Measurements from ENCODE around the gene MED13L. TPM values are rescaled to one million over a fixed set of nuclear protein-coding genes. Genes with fewer than 3 reads are reported as not detected.

MED13L gene
- total and polyA plus RNA-seq, 2 donors (not counting 3 experiments of a cell fraction or from before 2014, with no cell fraction given) = 27.4 to 93.6 TPM

- POLR2A ChIA-PET = no interaction called here
- intact Hi-C loops (cut with micrococcal nuclease) (no loop called here), dilution Hi-C loops (cut with MboI; ENCODE audit: extremely low pct_ligation_motif_present, low sequenced_read_pairs) (no loop called here)
- Histone ChIP-seq H3K4me3 (replicated peaks in 1 of 3; ENCODE audit: insufficient read depth in 1 of 3, low read depth in 1 of 3, low read length in 3 of 3) (no peak overlapping the region), H3K79me2 (ENCODE audit: control insufficient read depth, insufficient read depth, low read length) (peaks cover 81% of the 10 kb centered on the region), H3K36me3 (ENCODE audit: control insufficient read depth in 2 of 2, extremely low read depth in 1 of 2, insufficient read depth in 2 of 2, low read length in 2 of 2) (no peaks in the 10 kb centered on the region), H4K20me1 (replicated peaks; ENCODE audit: control insufficient read depth, extremely low read depth, insufficient read depth, low read length) (peaks cover 30% of the 10 kb centered on the region), H3K27ac (ENCODE audit: insufficient read depth, low read depth, low read length) (no peak overlapping the region), H3K9ac (replicated peaks; ENCODE audit: extremely low read depth, insufficient read depth, low read length) (no peak overlapping the region), H3K4me2 (ENCODE audit: insufficient read depth, low read length) (no peak overlapping the region), H3K4me1 (ENCODE audit: control insufficient read depth, extremely low read depth, insufficient read depth, low read length) (no peaks in the 10 kb centered on the region), H3K9me3 (replicated peaks; ENCODE audit: control insufficient read depth, insufficient read depth, low read length) (no peaks in the 10 kb centered on the region), H2AFZ (ENCODE audit: low read depth, low read length) (no peak overlapping the region), H3K9me1 (replicated peaks; ENCODE audit: control insufficient read depth, extremely low read depth, insufficient read depth, low read length) (no peaks in the 10 kb centered on the region), H3K27me3 (ENCODE audit: control insufficient read depth in 2 of 2, insufficient read depth in 2 of 2, low read length in 2 of 2) (no peaks in the 10 kb centered on the region)
- TF ChIP-seq MYC (IDR thresholded peaks at IDR 0.05; ENCODE audit: low read depth, low read length) = no peak
- no peak for TF ChIP-seq POLR2AphosphoS5 (IDR thresholded peaks at IDR 0.05; ENCODE audit: insufficient read depth, low read depth, low read length)
- no peak for TF ChIP-seq JUN (IDR thresholded peaks at IDR 0.05; ENCODE audit: borderline replicate concordance, insufficient read depth, insufficient read length, low read depth)
- TF ChIP-seq EZH2 (IDR thresholded peaks at IDR 0.05; ENCODE audit: borderline replicate concordance, low read depth, low read length, severe bottlenecking) = no peak
- TF ChIP-seq MAX (IDR thresholded peaks at IDR 0.05; ENCODE audit: insufficient read depth, insufficient read length) = no peak
- no peak for TF ChIP-seq POLR2A (IDR thresholded peaks at IDR 0.05; ENCODE audit: low read depth, low read length)
- TF ChIP-seq FOS (IDR thresholded peaks at IDR 0.05; ENCODE audit: borderline replicate concordance, insufficient read depth, low read length) = no peak
- no peak for TF ChIP-seq GATA2 (IDR thresholded peaks at IDR 0.05; ENCODE audit: insufficient read depth, insufficient read length, low read depth, low read length)
- TF ChIP-seq CTCF (IDR thresholded peaks at IDR 0.05; ENCODE audit: extremely low read depth in 1 of 2, insufficient read depth in 1 of 2, low read depth in 1 of 2, low read length in 2 of 2) = no peak
- no peak for FAIRE-seq
- CTCF ChIA-PET = no interaction called here
- BruUV-seq (replicated peaks) = no TSS peak
- DNase-seq (ENCODE audit: low read depth, low spot score) = no peak
These were observed 64.5 kb downstream of the MED13L start for GRCh38 chr12:116213014-116213413.
